A673 (cell line): Measurements from ENCODE around the gene FXYD4. TPM values are rescaled to one million over a fixed set of nuclear protein-coding genes. Genes with fewer than 3 reads are reported as not detected.
A peak's percentile ranks its signal among the peaks of the same experiment; 100 is the strongest.

ENCODE experiments used
- Bru-seq: library from RNA; stranded (reverse); fragments of 400-500 nt; gene quantifications from one replicate; lab custom pipeline; 2021; lab: Mats Ljungman, UMichigan
- BruChase-seq, 2 experiments: library from RNA; stranded (reverse); fragments of 400-500 nt; gene quantifications; one replicate each; lab custom pipeline; 2021; lab: Mats Ljungman, UMichigan
- BruUV-seq: library from RNA; stranded (reverse); fragments of 400-500 nt; replicated peaks from 2 replicates; lab custom pipeline; 2021; lab: Mats Ljungman, UMichigan
- CTCF ChIA-PET: fragments of 300-600 bp; sonication (Branson Sonifier 250); formaldehyde crosslinking; loops from one replicate; lab custom pipeline; 2022; ENCODE audit warnings: antibody characterized with exemption; lab: Charles Lee
- POLR2A ChIA-PET: fragments of 300-600 bp; sonication (Branson Sonifier 250); formaldehyde crosslinking; loops from one replicate; lab custom pipeline; 2022; ENCODE audit warnings: antibody characterized with exemption; ENCODE audit not compliant: low non-redundant PET; lab: Charles Lee
- DNase-seq: peaks from one replicate; pipeline ENCODE4 v3.0.0-alpha.2; 2015; ENCODE audit warnings: low spot score
- H3K27ac ChIP-seq: fragments of 200-600 bp; sonication (generic); 2 replicates; pipeline ENCODE4 v1.5.1; 2016; ENCODE audit warnings: mixed run types, low read depth, mild to moderate bottlenecking, mixed read lengths, antibody characterized with exemption, low read length; ENCODE audit not compliant: poor library complexity, severe bottlenecking
- H3K27me3 ChIP-seq: fragments of 200-600 bp; sonication (generic); replicated peaks from 2 replicates; pipeline ENCODE4 v1.6.1; 2017; ENCODE audit warnings: mixed run types, low read depth, mild to moderate bottlenecking, mixed read lengths, antibody characterized with exemption, low read length; ENCODE audit not compliant: insufficient read depth, poor library complexity
- H3K36me3 ChIP-seq: fragments of 200-600 bp; sonication (generic); 2 replicates; pipeline ENCODE4 v1.6.1; 2016; ENCODE audit warnings: mixed run types, mild to moderate bottlenecking, mixed read lengths, antibody characterized with exemption, low read length; ENCODE audit not compliant: insufficient read depth, poor library complexity, severe bottlenecking
- H3K4me1 ChIP-seq: fragments of 200-600 bp; sonication (generic); 2 replicates; pipeline ENCODE4 v1.6.1; 2017; ENCODE audit warnings: mixed run types, mild to moderate bottlenecking, mixed read lengths, antibody characterized with exemption, low read length; ENCODE audit not compliant: insufficient read depth, poor library complexity, severe bottlenecking
- H3K4me3 ChIP-seq: fragments of 200-600 bp; sonication (generic); 2 replicates; pipeline ENCODE4 v1.5.1; 2016; ENCODE audit warnings: low read depth, mixed run types, mild to moderate bottlenecking, mixed read lengths, low read length; ENCODE audit not compliant: poor library complexity, severe bottlenecking
- H3K9me3 ChIP-seq: fragments of 200-600 bp; sonication (generic); 2 replicates; pipeline ENCODE4 v1.6.1; 2016; ENCODE audit warnings: mixed run types, low read depth, mild to moderate bottlenecking, mixed read lengths, antibody characterized with exemption, low read length; ENCODE audit not compliant: poor library complexity, severe bottlenecking
- EZH2 ChIP-seq: fragments of 200-600 bp; sonication (generic); IDR thresholded peaks from 2 replicates; pipeline ENCODE4 v1.6.1; 2017; ENCODE audit warnings: borderline replicate concordance, low read depth, mild to moderate bottlenecking, mixed read lengths, antibody characterized with exemption, low read length; ENCODE audit not compliant: poor library complexity, severe bottlenecking
- intact Hi-C: fragments of 100-400 bp; cut with micrococcal nuclease; formaldehyde crosslinking; loops from one replicate; pipeline ENCODE4 v1.10.0; 2022; ENCODE audit not compliant: unreplicated experiment
- long read RNA-seq: library from polyadenylated mRNA; stranded (forward); transcript quantifications from one replicate; pipeline ENCODE4 v2.0.0, GENCODE V29; 2022
- total RNA-seq: library from RNA; stranded (reverse); gene quantifications from 2 replicates; pipeline ENCODE4 v1.2.3, GENCODE V29; 2021
- TF ChIP-seq, protein P1 (sequence below): fragments of 300-800, 200-600 bp; sonication (generic); conservative IDR thresholded peaks from 2 replicates; pipeline ENCODE4 v1.5.1; 2017; ENCODE audit warnings: low read depth, mild to moderate bottlenecking, antibody characterized with exemption, low read length, moderate library complexity, mixed read lengths

Gene FXYD4, protein sequence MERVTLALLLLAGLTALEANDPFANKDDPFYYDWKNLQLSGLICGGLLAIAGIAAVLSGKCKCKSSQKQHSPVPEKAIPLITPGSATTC
- total RNA-seq (not detected in 2 replicates), Bru-seq, nascent RNA (not detected), BruChase-seq, experiment 1, labeled RNA remaining after a 2-hour chase (not detected), BruChase-seq, experiment 2, labeled RNA remaining after a 6-hour chase (not detected)
- long read RNA-seq: 0 reads

DNA sequence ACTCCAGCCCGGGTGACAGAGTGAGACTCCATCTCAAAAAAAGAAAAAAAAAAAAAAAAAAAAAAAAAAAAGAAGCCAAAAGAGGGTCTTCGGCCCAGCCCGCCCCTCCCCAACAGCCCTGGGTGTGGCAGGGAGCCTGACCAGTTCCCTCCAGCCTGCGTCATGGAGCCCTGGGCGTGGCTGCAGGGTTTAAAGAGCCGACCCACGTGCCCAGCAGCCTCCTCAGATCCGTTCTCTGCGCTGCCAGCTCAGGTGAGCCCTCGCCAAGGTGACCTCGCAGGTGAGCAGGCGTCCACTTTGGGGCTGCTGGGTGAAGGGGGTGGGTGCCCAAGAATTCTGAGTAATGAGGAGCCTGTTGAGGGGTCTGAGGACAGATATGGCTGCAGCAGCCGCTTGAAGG lies at the start of gene FXYD4:
Gene FXYD4 (plus strand): TSS at position 219 of the 400 bp plus-strand sequence. CDS start 2,111 bp downstream, outside the sequence.
- POLR2A ChIA-PET: no interaction called here
- DNase-seq: no peak
- BruUV-seq: no TSS peak
- Histone ChIP-seq H3K4me3 (no peak within 1 kb of the TSS), H3K9me3 (no peaks in the 10 kb centered on the region), H3K27me3 (no peaks in the 10 kb centered on the region), H3K27ac (no peak within 1 kb of the TSS), H3K36me3 (no peaks in the 10 kb centered on the region), H3K4me1 (no peaks in the 10 kb centered on the region)
- intact Hi-C loops: no loop called here
- TF ChIP-seq EZH2: no peak
- TF ChIP-seq, protein P1, sequence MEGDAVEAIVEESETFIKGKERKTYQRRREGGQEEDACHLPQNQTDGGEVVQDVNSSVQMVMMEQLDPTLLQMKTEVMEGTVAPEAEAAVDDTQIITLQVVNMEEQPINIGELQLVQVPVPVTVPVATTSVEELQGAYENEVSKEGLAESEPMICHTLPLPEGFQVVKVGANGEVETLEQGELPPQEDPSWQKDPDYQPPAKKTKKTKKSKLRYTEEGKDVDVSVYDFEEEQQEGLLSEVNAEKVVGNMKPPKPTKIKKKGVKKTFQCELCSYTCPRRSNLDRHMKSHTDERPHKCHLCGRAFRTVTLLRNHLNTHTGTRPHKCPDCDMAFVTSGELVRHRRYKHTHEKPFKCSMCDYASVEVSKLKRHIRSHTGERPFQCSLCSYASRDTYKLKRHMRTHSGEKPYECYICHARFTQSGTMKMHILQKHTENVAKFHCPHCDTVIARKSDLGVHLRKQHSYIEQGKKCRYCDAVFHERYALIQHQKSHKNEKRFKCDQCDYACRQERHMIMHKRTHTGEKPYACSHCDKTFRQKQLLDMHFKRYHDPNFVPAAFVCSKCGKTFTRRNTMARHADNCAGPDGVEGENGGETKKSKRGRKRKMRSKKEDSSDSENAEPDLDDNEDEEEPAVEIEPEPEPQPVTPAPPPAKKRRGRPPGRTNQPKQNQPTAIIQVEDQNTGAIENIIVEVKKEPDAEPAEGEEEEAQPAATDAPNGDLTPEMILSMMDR: no peak
- CTCF ChIA-PET: interaction anchor here (0.6 kb wide), 1 partner anchor 605 kb away, joined by 4 read pairs; no protein-coding TSS in a partner anchor

DNA sequence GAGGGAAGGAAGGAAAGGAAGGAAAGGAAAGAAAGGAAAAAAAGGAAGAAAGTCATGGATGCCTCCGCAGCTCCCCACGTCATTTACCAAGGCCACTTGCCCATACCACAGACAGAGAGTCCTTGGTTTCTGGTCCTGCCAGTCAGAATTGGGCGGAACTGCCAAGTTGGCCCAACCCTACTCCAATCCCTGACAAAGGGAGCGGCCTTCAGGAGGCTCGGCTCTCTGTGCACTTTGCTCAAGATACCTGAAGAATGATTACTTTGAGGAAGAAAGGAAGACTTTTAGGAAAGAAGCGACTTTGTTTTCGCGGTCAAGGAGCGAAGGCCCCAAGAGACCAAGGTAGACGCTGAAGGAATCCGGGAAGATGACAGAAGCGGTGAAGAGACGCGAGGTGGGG lies 49.1 kb upstream of the FXYD4 start:
- no peaks in the 10 kb centered on the region for H3K4me1 ChIP-seq
- H3K27ac ChIP-seq: no peak overlapping the region
- H3K9me3 ChIP-seq: no peaks in the 10 kb centered on the region
- ChIA-PET POLR2A (no interaction called here), CTCF (no interaction called here)
- no peak overlapping the region for H3K4me3 ChIP-seq
- H3K27me3 ChIP-seq: no peaks in the 10 kb centered on the region
- no peaks in the 10 kb centered on the region for H3K36me3 ChIP-seq
- TF ChIP-seq, protein P1: no peak
- TF ChIP-seq EZH2: no peak
- intact Hi-C loops: no loop called here
- no TSS peak for BruUV-seq
- no peak for DNase-seq

DNA sequence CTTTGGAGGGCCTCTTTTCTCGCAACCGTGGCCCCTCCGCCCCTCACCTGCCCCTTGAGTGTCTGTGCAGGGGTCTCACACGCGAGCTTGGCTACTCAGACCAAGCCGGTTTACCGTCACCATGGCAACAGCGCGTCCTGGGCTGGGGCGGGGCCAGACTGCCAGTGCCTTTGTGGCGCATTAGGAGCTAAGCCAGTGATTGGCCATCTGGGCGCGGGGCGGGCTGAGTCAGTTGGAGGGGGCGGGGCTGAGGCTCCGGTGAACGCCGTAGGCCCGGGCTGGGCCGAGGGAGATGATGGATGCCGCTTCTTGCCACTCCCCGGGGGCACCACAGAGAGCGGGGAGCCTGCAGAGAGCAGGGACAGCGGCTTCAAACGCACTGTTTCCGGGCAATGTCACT lies 48.7 kb upstream of the FXYD4 start:
- CTCF ChIA-PET: no interaction called here
- Histone ChIP-seq H3K9me3 (no peaks in the 10 kb centered on the region), H3K4me1 (no peaks in the 10 kb centered on the region), H3K27me3 (no peaks in the 10 kb centered on the region), H3K27ac (no peak overlapping the region), H3K36me3 (no peaks in the 10 kb centered on the region), H3K4me3 (no peak overlapping the region)
- peak; percentile 74 for DNase-seq
- no TSS peak for BruUV-seq
- intact Hi-C loops: no loop called here
- TF ChIP-seq, protein P1: no peak
- TF ChIP-seq EZH2: no peak
- POLR2A ChIA-PET: interaction anchor here (0.6 kb wide), 1 partner anchor 17 kb away, joined by 3 read pairs; no protein-coding TSS in a partner anchor
